ENCODE measurements around the gene TMPRSS2.

TMPRSS2 gene

GRCh38 chr21:41446586-41446985 lies 61.4 kb downstream of the TMPRSS2 start:
- no peak for DNase-seq

- DNase-seq = no peak
Measured at GRCh38 chr21:41445465-41445862, 62.5 kb downstream of the TMPRSS2 start.

- DNase-seq = no peak
Measured at GRCh38 chr21:41444703-41445464, 63.1 kb downstream of the TMPRSS2 start.

GRCh38 chr21:41443562-41443961 lies 64.4 kb downstream of the TMPRSS2 start:
- DNase-seq = no peak

GRCh38 chr21:41442481-41443186 lies 65.3 kb downstream of the TMPRSS2 start:
- DNase-seq = no peak

GRCh38 chr21:41441546-41441945 lies 66.4 kb downstream of the TMPRSS2 start:
- no peak for DNase-seq

- DNase-seq = no peak
Measured at GRCh38 chr21:41439248-41439647, 68.7 kb downstream of the TMPRSS2 start.

GRCh38 chr21:41438425-41439113 lies 69.4 kb downstream of the TMPRSS2 start:
- DNase-seq = no peak

- DNase-seq = no peak
Measured at GRCh38 chr21:41437729-41438128, 70.2 kb downstream of the TMPRSS2 start.

- no peak for DNase-seq
Measured at GRCh38 chr21:41435706-41436105, 72.3 kb downstream of the TMPRSS2 start.

GRCh38 chr21:41433566-41433965 lies 74.4 kb downstream of the TMPRSS2 start:
- DNase-seq = no peak

- DNase-seq = no peak
Measured at GRCh38 chr21:41432562-41433460, 75.1 kb downstream of the TMPRSS2 start.

- no peak for DNase-seq
Measured at GRCh38 chr21:41431788-41432548, 76.0 kb downstream of the TMPRSS2 start.

- no peak for DNase-seq
Measured at GRCh38 chr21:41429925-41430491, 78.0 kb downstream of the TMPRSS2 start.

- no peak for DNase-seq
Measured at GRCh38 chr21:41429305-41429704, 78.7 kb downstream of the TMPRSS2 start.

- no peak for DNase-seq
Measured at GRCh38 chr21:41428847-41429246, 79.1 kb downstream of the TMPRSS2 start.

- no peak for DNase-seq
Measured at GRCh38 chr21:41428311-41428710, 79.6 kb downstream of the TMPRSS2 start.

GRCh38 chr21:41427556-41427955 lies 80.4 kb downstream of the TMPRSS2 start:
- DNase-seq = no peak

- no peak for DNase-seq
Measured at GRCh38 chr21:41426676-41427404, 81.1 kb downstream of the TMPRSS2 start.

- DNase-seq = no peak
Measured at GRCh38 chr21:41425954-41426675, 81.8 kb downstream of the TMPRSS2 start, which contains the start of gene MX1. TSS of gene MX1 (plus strand) at chr21:41426239. CDS start at chr21:41432071, 5,832 bp downstream.
